K562 (cell line): ENCODE data around the gene PLXNA3.

Experiments
- NONO ChIP-seq, 2 experiments: fragments of 200-400 bp in 1 of 2; fragments of 450-650 bp in 1 of 2; formaldehyde crosslinking in 1 of 2; IDR thresholded peaks; 2 replicates each; pipeline ENCODE4 v1.6.1; 2017; ENCODE audit warnings: low read depth in 2 of 2, mild to moderate bottlenecking in 2 of 2, moderate library complexity in 2 of 2, low read length in 1 of 2
- TF ChIP-seq, protein P1 (sequence below): sonication (generic); formaldehyde crosslinking; IDR thresholded peaks from 2 replicates; pipeline ENCODE4 v1.8.0; 2022; ENCODE audit warnings: mild to moderate bottlenecking, missing genetic modification reagents, borderline replicate concordance
- TF ChIP-seq, protein P2 (sequence below), 3 experiments: IDR thresholded peaks in 2 of 3; conservative IDR thresholded peaks in 1 of 3; 2 replicates each; pipeline ENCODE4 v1.5.1; 2011 to 2012; ENCODE audit warnings: low read length in 3 of 3, mild to moderate bottlenecking in 3 of 3, control low read depth in 2 of 3, improper control_type of control experiment in 1 of 3, inconsistent platforms in 1 of 3, low read depth in 1 of 3, mixed read lengths in 1 of 3, moderate library complexity in 1 of 3; ENCODE audit not compliant: insufficient read depth in 2 of 3

DNA sequence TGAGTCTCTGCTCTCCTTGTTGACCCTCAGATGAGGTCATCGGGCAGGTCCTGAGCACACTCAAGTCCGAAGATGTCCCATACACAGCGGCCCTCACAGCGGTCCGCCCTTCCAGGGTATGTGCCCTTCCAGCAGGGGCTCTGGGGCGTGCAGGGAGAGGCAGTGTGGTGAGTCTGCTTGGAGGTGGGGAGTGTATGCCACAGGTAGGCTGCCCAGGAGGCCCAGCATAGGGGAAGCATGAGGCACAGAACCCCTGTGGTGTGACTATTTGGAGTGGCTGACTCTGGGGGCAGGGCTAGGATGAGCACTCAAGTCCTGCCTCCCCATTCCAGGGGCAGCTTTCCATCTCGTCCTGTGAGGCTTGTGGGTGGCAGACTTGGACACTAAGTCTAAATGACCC, 24.5 kb upstream of the PLXNA3 start:
- no peak for TF ChIP-seq NONO (IDR thresholded peaks at IDR 0.05; ENCODE audit: low read depth in 2 of 2, low read length in 1 of 2)
- TF ChIP-seq, protein P1, sequence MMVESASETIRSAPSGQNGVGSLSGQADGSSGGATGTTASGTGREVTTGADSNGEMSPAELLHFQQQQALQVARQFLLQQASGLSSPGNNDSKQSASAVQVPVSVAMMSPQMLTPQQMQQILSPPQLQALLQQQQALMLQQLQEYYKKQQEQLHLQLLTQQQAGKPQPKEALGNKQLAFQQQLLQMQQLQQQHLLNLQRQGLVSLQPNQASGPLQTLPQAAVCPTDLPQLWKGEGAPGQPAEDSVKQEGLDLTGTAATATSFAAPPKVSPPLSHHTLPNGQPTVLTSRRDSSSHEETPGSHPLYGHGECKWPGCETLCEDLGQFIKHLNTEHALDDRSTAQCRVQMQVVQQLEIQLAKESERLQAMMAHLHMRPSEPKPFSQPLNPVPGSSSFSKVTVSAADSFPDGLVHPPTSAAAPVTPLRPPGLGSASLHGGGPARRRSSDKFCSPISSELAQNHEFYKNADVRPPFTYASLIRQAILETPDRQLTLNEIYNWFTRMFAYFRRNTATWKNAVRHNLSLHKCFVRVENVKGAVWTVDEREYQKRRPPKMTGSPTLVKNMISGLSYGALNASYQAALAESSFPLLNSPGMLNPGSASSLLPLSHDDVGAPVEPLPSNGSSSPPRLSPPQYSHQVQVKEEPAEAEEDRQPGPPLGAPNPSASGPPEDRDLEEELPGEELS (CRISPR knock-in tag), result no peak
- TF ChIP-seq, protein P2, sequence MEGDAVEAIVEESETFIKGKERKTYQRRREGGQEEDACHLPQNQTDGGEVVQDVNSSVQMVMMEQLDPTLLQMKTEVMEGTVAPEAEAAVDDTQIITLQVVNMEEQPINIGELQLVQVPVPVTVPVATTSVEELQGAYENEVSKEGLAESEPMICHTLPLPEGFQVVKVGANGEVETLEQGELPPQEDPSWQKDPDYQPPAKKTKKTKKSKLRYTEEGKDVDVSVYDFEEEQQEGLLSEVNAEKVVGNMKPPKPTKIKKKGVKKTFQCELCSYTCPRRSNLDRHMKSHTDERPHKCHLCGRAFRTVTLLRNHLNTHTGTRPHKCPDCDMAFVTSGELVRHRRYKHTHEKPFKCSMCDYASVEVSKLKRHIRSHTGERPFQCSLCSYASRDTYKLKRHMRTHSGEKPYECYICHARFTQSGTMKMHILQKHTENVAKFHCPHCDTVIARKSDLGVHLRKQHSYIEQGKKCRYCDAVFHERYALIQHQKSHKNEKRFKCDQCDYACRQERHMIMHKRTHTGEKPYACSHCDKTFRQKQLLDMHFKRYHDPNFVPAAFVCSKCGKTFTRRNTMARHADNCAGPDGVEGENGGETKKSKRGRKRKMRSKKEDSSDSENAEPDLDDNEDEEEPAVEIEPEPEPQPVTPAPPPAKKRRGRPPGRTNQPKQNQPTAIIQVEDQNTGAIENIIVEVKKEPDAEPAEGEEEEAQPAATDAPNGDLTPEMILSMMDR (IDR thresholded peaks at IDR 0.05 in 2 of 3, conservative IDR thresholded peaks at IDR 0.05 in 1 of 3; ENCODE audit: insufficient read depth in 2 of 3, low read depth in 1 of 3, low read length in 3 of 3), result no peak
